ENCODE measurements around the gene PFDN6.

- TF ChIP-seq CTCF (IDR thresholded peaks at IDR 0.05) (no peak), POLR2A (IDR thresholded peaks at IDR 0.05) (no peak)
Observed at GRCh38 chr6:33272275-33273128, 16.9 kb upstream of the PFDN6 start.

All from uterus (tissue), 2 donors.